ENCODE data around the gene TRABD2B.

Gene TRABD2B

DNA sequence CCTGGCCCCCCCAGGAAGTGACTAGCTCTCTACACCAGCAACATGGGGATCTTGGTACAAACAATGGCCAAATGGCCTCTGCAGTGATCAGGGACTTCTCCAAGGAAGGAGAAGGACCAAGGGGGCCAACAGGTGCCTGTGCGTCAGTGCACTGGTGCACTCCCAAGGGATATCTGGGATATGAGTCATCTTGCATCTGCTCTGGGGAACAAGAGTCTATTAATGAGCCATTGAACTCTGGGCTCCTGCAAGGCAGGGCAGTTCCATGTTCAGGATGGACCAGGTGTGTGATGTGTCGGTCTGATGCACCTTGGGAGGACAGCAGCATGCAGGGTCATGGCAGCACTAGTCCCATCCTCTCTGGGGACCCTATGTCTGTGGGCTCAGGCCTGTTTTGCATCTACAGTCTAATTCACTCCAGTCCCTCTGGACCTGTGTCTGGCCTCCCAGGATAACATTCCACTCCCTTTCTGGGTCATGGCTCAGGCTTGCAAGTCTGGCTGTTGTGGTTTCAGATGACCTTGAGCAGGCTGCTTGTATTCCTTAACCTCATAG lies 125.3 kb downstream of the TRABD2B start:
- DNase-seq, result no peak

DNA sequence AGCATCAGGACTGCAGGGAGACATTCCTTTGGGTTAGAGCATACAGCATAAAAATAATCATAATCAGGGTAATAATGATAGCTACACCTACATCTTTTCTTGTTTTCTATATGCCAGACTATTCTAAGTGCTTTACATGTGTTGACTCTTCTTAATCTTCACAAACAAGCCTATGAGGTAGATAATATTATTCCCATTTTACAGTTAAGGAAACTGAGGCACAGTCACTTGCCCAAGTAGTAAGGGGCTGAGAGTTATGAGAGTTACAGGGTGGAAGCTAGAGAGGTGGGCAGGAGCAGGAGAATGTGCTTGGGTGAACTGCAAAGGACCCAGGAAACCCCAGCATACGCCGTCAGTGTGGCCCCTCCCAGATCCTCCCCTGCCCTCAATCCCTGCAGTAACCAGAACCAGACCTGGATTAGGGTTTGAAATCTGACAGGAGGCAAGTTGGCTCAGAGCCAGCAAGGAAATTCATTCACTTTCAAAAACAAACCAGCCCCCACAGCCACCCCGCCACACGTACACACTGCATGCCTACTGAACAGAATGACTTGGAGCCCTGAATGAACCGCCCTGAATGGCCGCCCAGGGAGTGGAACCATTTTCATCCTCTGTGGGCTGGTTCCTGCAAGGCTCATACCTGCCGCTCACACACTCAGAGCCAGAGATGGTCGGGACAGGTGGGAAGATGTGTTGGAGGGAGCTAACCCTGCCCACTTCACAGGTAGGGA lies 126.1 kb downstream of the TRABD2B start:
- no peak for DNase-seq

DNA sequence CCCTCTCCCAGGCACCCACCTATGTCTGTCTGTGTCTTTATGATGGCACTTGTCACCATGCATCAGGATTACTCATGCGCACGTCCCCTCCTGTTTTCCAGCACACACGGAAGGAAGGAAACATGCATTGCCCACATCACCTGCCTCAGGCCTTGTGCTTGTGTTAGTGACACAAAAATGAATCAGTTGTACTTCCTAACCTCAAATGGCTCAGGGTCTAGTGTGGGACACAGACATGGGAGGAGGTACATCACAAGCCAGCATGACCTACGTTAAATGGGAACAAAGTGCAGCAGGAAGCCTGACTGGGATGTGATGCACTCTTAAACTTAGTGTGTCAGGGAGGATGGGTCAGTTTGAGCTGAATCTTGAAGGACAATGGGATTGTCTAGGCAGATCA lies 126.7 kb downstream of the TRABD2B start:
- DNase-seq, result no peak

DNA sequence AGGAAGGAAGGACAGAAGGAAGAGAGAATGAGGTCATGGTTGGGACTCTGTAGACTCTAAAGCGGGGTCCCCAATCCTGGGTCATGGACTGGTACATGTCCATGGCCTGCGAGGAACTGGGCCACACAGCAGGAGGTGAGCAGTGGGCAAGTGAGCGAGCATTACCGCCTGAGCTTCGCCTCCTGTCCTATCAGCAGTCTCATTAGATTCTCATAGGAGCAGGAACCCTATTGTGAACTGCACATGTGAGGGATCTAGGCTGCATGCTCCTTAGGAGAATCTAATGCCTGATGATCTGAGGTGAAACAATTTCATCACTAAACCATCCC lies 128.9 kb downstream of the TRABD2B start:
- no peak for DNase-seq

DNA sequence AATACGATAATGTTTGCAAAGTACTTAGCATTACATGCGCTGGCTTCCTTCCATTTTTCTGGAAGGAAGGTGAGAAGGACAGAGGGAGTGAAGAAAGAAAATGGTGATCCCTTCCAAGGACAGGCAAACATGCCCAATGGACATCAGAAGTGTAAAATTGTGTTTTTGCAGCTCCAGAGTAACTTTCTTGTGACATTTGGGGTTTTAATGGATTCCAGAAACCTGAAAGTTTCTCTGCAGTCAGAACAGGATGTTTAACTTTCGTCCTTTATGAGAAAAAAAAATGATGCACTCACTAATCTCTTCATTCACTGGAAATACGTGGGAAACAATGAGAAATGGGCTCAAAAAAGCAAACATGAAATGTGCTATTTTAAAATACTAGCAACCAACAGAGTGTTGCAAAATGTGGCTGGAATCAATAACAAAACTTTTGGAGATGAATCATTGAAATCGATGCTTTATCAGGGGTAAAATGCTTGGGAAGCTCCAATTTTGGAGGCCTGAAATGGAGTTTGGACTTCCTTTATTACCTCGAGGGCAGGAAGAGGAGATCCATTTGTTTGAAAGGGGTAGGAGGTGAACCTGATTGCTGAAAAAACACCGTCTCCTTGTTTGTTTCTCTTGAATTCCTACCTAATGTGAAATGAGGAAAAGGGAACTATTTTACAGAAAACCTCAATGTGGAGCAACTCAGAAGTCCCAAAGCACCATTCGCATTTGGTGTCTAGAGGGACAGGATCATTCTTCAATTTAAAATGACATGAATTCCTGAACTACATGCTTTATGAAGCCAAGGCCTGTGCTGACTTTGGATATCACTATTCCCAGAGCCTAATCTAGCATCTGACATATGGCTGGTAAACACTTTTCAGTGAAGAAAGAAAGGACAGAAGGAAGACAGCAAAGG lies 129.5 kb downstream of the TRABD2B start:
- no peak for DNase-seq

DNA sequence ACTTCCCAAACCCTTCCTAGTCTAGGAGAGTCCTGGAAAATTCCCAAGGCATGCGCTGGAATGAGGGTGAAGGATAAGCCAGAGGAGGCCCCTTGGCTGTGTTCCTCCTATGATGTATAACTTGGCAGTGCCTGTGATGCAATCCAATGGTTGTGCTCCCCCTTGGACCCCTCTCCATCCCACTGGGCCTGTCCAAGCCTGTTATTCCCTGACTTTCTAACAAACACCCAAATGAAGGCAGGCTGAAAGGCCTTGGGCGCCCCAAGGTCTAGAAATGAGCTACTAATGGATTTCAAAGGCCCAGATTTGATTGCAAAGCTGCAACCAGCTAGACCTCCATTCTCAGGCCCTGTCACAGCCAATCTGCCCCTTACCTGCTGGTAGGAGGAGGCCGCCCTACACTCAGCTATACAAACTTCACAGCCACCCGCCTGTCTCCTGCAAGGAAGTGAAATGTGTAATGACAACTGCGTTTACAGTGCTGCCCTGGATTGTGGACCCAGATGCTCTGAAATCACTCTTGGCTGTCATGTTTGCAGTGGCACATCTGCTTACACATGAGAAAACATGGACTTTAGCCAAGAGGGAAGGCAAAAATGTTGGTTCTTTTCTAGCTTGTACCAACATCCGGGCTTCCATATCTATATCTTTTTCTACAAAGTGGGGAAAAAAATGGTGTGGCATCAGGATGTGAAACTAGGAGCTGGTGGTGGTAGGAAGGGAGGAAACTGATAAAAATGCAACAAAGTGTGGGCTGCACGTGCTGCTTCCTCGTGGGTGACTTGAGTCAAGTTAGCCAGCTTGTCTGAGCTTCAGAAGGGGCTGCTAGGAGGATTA lies 130.4 kb downstream of the TRABD2B start:
- DNase-seq, result no peak

DNA sequence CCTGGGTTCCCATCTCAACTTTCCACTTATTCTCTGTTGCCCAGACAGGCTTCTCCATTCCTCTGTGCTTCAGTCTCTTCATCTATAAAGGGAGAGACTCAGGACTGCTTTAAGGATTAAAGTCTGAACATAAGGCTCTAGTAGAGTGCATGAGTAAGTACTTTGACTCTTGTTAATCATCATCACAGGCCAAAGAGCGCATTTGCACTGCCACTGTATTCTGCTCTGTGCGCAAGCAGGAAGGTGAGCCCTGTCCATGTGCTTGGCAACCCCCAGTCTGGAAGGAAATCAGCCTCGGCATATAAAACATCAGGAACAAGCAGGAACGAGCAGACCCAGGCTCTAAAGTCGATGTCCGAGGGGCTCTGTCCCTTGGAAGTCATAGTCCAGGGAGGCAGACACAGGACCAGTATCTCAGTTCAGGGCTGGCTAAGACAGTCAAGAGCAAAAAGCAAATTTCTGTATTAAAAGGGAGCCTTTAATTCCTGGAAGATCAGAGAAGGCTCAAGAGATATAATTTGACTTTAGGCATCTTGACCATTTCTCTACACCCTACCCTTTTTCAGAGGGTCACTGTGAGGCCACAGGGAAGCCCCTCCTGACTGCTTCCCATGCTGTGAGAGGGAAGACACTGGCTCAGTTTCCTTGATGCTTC lies 131.2 kb downstream of the TRABD2B start:
- no peak for DNase-seq

DNA sequence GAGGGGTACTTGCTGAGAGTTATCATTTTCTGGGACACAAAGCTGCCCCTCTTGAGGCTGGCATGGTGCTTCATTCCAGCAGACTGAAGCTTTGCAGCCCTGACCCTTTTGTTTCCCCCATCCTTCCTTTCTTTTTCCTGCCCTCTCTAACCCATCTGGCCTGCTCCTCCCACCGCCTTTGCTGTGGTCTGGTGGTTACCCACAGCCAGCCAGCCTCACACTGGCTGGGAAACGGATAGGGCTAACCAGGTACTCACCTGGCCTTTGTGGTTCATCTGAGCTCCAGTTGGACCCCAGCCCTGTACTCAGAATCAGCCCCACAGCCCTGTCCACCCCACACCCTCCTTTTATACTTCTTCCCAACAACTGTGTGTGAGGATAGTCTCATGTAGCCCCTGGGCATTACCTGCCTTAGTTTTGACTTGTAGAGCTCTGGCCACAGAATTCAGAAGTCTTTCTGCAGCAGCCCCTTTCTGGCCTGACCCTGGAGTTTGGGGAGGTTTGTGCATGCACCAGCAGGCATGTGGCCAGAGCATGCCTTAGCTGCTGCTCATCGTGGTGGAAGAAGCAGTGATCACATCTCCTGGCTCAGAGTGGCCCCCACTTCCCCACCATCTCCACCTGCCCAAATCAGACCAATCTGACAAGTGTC lies 138.0 kb downstream of the TRABD2B start:
- DNase-seq, result no peak

DNA sequence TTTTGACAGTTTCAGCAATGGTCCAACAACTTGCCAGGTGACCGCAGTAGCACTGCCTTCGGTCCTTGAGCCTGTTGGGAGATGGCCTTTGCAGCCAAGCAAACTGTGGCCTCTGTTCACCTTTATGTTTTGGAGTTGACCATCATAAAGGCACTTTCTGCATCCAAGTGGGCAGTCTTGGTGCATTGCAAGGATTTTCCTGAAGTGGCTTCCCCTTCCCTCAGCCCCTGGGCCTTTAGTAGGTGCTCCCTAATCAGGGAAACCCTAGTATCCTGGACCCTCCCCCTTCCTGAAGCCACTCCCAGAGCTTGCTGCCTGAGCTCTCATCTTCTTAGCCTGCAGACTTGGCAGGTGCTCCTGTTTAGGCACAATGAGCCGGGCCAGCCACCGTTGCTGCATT lies 140.2 kb downstream of the TRABD2B start:
- no peak for DNase-seq

DNA sequence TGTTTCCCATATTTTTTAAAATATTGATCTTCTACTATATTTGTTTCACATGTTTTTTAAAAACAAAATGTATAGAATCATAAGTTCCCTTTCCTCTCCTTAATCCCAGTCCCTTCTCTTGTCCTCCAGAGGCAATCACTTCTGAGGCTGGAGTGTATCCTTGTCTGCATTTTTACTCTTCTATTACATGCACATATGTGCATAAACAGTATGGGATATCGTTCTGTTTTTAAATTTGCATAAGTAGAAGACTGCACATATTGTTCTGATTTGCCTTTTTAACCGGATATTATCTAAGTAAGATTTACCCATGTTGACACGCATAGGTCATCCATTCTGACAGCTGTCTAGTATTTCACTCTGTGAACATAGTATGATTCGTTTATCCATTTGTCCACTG lies 142.0 kb downstream of the TRABD2B start:
- DNase-seq, result no peak

DNA sequence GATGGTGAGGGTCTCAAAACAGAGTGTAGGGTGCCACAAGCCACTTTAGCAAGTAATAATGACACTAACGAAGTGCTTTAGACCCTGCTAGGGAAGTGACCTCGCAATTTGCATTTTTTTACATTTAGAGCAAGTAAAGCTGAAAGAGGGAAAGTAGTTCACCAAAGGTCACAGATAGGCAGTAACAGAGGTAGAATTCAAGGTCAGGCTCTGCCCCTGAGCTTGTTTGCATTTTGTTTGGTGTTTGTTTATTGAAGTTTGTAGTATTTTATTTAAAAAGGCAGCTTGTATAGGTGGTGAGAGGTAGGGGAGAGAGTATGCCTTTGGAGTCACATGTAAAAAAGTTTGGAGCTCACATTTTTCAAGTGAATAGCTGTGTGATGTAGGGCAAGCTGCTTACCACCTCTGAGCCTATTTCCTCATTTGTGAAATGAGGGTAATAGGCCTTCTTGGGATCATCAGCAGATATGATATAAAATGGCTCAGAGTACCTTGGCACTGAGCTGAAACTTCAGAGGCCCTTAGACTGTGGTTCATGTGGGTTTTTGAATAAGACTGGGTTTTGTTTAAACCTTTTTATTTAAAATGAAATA lies 142.5 kb downstream of the TRABD2B start:
- no peak for DNase-seq

DNA sequence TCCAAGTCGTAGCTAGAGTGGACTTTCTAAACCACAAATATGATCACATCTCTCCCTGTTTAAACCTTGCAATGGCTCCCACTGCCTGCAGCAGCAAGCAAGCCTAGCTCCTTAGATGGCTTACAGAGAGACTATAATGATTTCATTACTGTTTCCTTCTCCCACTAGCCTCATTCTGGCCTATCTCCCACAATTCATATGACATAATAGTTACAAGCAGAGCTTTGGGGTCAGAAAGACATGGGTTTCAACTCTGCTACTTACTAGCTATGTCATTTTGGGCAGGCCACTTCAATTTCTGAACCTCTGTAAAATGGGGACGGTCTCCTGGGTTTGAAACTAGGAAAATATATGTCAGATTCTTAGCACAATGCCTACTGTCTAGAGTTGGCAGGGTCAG lies 143.3 kb downstream of the TRABD2B start:
- DNase-seq, result no peak

DNA sequence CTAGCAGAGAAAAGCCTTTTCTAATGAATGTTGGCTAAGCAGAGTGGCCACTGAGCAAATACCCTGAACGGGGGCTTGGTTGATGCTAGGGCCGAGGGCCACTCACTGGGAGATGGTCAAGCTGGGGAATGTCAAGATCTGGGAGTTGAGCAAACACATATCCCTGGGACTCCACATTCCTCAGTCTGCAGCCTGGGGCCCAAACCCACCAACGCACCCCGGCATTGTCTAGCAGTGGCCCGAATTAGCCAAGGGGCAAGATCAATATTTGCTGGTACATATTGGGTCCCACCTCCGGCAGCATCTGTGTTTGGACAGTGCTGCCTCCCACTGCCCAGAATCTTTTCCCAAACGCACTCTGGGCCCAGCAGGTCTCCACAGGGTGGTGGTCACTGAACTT lies 144.1 kb downstream of the TRABD2B start:
- no peak for DNase-seq

DNA sequence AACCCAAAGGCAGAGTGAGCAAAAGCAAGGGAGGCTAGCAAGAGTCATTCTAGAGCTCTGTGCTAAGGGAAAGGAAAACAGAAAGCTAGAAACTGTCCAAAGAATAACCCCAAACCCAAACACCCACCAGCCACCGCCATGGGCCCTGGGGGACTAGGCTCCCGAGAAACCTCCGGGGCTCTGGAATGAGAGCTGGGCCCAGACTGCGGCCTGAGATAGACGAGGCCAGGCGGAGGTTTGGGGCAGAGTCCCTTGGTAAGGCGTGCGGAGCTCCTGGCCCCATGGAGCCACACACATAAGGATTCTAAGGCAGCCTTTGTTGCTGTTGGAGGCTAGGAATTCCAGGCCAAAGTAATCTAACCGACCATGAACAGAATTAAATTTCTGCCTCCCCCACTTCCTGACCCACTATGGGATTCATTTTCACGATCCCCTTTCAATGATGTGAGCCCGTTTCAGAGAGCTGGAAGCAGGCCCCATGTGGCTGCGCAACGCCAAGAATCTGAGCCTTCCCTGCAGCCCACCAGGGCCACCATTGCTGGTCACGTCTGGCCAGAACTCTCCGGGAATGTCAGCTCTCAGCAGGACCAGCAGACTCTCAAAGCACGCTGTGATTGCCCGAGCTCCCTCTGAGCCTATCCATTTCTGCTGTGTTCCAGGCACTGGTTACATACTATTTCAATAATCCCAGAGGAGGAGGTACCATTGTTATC lies 145.0 kb downstream of the TRABD2B start:
- DNase-seq, result no peak

DNA sequence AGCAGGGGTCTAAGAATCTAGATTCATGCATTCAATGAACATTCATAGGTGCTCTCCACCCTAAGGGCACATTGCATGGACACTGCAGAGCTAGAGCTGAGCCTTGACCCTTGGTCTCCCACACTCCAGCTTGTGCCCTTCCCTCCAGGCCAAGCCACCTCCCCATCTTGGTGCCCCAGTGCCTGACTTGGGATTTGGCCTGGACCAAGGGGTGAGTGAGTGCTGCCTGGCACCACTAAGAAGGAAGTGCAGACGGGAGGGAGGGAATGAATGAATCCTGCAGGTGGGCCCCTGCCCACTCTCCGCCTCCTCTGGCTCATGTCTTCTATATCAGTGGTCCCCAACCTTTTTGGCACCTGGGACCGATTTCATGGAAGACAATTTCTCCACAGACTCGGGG lies 146.7 kb downstream of the TRABD2B start:
- no peak for DNase-seq

DNA sequence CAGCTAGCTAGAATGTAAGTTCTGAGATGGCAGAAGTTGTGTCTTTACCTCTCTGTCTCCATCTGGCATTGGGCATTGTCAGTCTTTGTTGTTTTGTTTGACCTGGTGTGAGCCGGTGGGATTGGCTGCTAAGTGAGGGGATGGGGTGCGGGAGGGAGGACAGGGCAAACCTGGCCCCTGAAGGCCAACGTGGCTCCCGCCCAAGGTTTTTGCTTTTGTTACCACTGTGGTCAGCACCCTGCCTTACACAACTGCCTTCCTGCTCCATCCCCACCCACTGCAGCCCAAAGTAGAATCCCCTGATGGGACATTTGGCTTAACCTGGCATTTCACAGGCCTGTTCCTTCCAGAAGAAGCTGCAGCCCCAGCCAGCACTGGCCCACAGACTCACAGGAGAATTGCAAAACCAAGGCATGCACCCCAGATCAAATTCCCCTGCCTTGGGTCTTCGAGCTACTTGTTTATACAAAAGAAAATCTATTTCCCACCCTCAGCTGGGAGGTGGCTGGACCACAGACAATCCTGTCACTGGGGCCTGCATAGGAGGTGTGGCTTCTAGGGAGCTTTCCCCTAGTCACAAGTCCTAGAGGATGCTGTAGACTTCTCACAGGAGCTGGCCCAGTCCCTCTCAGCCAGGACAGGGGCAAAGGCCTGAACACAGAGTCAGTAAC lies 147.5 kb downstream of the TRABD2B start:
- DNase-seq, result no peak

DNA sequence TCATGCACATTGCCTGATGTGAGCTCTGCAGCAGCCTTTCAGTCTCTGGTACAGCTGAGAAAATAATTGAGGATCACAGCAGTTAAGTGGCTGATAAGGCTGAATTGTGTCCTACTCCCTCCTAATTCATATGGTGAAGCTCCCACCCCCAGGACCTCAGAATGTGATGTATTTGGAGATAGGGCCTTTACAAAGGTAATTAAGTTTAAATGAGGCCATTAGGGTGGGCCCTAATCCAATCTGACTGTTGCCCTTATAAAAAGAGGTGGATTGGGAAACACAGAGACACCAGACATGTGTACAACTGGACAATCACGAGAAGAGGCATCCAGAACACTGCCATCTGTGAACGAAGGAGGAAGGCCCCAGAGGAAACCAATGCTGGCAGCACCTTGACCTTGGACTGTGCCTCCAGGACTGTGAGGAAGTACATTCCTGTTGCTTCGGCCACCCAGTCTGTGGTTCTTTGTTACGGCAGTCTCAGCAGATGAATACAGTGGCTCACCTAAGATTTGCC lies 148.1 kb downstream of the TRABD2B start:
- DNase-seq, result no peak

DNA sequence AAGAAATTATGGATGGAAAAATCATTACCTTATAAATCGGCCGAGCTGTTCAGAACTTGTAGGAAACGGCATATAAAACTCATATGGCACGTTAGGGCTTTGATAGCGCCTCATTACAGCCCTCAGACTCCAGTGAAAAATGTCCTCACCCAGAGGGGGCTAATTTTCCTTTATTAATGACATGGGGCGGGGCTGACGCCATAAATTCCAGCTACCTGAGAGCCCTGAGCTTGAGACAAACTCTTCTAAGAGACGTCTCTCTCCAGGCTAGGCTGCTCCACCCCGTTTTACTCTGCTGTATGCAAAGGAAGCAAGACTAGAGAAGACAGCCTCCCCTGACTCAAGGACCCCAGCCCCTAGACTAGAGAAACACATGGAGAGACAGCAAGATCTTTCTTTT lies 149.4 kb downstream of the TRABD2B start:
- no peak for DNase-seq

DNA sequence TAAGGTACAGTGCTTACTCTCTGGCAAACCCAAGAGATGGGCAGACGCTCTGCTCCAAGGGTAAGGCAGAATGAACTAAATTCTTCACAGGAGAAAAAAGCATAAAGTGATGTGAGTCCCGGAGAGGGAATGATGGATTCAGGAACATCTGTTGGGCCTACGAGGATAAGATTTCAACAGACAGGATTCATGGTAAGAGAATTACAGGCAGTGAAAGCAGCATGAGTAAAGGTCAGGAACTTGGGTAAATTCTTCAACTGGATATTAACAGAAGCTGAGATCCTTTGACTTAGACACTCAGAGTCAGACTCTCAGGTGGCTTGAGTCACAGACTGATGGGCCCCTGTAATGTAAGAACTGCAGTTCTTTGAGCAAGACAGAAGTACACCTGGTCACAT lies 152.6 kb downstream of the TRABD2B start:
- DNase-seq, result no peak

All from activated CD8-positive, alpha-beta memory T cell treated with anti-CD3 and anti-CD28 coated beads, Interleukin-2, amount 50 U/mL, for 4 hours (primary cell).